GM18951 (cell line): ENCODE results near the gene PM20D1.

Experiments used
- POLR2A ChIP-seq: IDR thresholded peaks from 4 replicates; pipeline ENCODE4 v1.6.1; 2011; ENCODE audit warnings: mild to moderate bottlenecking; ENCODE audit not compliant: insufficient read length, insufficient read depth; ENCODE audit errors: extremely low read depth
- in situ Hi-C: fragments of 300-500 bp; cut with MboI; formaldehyde crosslinking; loops from one replicate; pipeline ENCODE4 v1.12.0; 2022; ENCODE audit warnings: low sequenced_read_pairs, mixed read lengths, inconsistent platforms; ENCODE audit not compliant: unreplicated experiment

The PM20D1 gene

GRCh38 chr1:205804605-205805004, 45.3 kb downstream of the PM20D1 start:
- TF ChIP-seq POLR2A = no peak
- in situ Hi-C loops = no loop called here

- in situ Hi-C loops = no loop called here
These were observed 45.9 kb downstream of the PM20D1 start for GRCh38 chr1:205803986-205804385.

GRCh38 chr1:205802060-205802459, 47.9 kb downstream of the PM20D1 start:
- in situ Hi-C loops = no loop called here
- TF ChIP-seq POLR2A = no peak

More at GRCh38 chr1:205803986-205804385, 45.9 kb downstream of the PM20D1 start:
- TF ChIP-seq POLR2A = no peak

GRCh38 chr1:205800981-205801703, 48.8 kb downstream of the PM20D1 start:
- TF ChIP-seq POLR2A = no peak
- in situ Hi-C loops = no loop called here

- in situ Hi-C loops = no loop called here
- no peak for TF ChIP-seq POLR2A
These were observed 49.5 kb downstream of the PM20D1 start for GRCh38 chr1:205800427-205800826.

GRCh38 chr1:205798577-205798976, 51.4 kb downstream of the PM20D1 start:
- TF ChIP-seq POLR2A = no peak

GRCh38 chr1:205797168-205797567, 52.8 kb downstream of the PM20D1 start:
- in situ Hi-C loops = loop anchor here (10.0 kb wide), 1 partner anchor 318 kb away; the partner anchor contains the start of gene AVPR1B
- no peak for TF ChIP-seq POLR2A

More at GRCh38 chr1:205798577-205798976, 51.4 kb downstream of the PM20D1 start:
- in situ Hi-C loops = loop anchor here (10.0 kb wide), 1 partner anchor 316 kb away; the partner anchor contains the start of gene AVPR1B

GRCh38 chr1:205794011-205794730, 55.8 kb downstream of the PM20D1 start:
- no peak for TF ChIP-seq POLR2A
- in situ Hi-C loops = loop anchor here (10.0 kb wide), 1 partner anchor 321 kb away; the partner anchor contains the start of gene AVPR1B

- no peak for TF ChIP-seq POLR2A
- in situ Hi-C loops = loop anchor here (10.0 kb wide), 1 partner anchor 322 kb away; the partner anchor contains the start of gene AVPR1B
These were observed 56.8 kb downstream of the PM20D1 start for GRCh38 chr1:205792961-205793673.

GRCh38 chr1:205792481-205792881, 57.5 kb downstream of the PM20D1 start:
- in situ Hi-C loops = loop anchor here (10.0 kb wide), 1 partner anchor 322 kb away; the partner anchor contains the start of gene AVPR1B
- no peak for TF ChIP-seq POLR2A

- in situ Hi-C loops = loop anchor here (10.0 kb wide), 1 partner anchor 323 kb away; the partner anchor contains the start of gene AVPR1B
- no peak for TF ChIP-seq POLR2A
These were observed 58.3 kb downstream of the PM20D1 start for GRCh38 chr1:205791568-205792180.

GRCh38 chr1:205787287-205787916, 62.5 kb downstream of the PM20D1 start:
- in situ Hi-C loops = no loop called here
- no peak for TF ChIP-seq POLR2A
